Mesenchymal stem cell (in vitro differentiated cells and primary cell): ENCODE measurements around the gene PNMT.

Experiments
- DNase-seq: peaks from one replicate; pipeline ENCODE4 v3.0.0-alpha.2; 2013
- H2AFZ ChIP-seq: one replicate; pipeline ENCODE4 v1.6.1; 2013; ENCODE audit warnings: low read depth, mild to moderate bottlenecking, control low read depth, inconsistent platforms, low read length, moderate library complexity
- H2AK5ac ChIP-seq: 2 replicates; pipeline ENCODE4 v1.6.1; 2013; ENCODE audit warnings: low read length, moderate library complexity, mild to moderate bottlenecking, inconsistent platforms; ENCODE audit not compliant: severe bottlenecking
- H2BK120ac ChIP-seq: one replicate; pipeline ENCODE4 v1.6.1; 2013; ENCODE audit warnings: low read depth, mild to moderate bottlenecking, inconsistent platforms, low read length, moderate library complexity
- H2BK12ac ChIP-seq, 2 experiments: one replicate each; pipeline ENCODE4 v1.6.1; 2013; ENCODE audit warnings: inconsistent platforms in 2 of 2, low read length in 2 of 2, mild to moderate bottlenecking in 2 of 2, moderate library complexity in 2 of 2, control low read depth in 1 of 2
- H2BK15ac ChIP-seq: one replicate; pipeline ENCODE4 v1.6.1; 2013; ENCODE audit warnings: mild to moderate bottlenecking, low read depth, inconsistent platforms; ENCODE audit not compliant: poor library complexity, severe bottlenecking
- H2BK5ac ChIP-seq: 2 replicates; pipeline ENCODE4 v1.6.1; 2013; ENCODE audit warnings: low read depth, mild to moderate bottlenecking, low read length, control low read depth, inconsistent platforms; ENCODE audit not compliant: poor library complexity, severe bottlenecking
- H3K14ac ChIP-seq, 2 experiments: one replicate each; pipeline ENCODE4 v1.6.1; 2013; ENCODE audit warnings: inconsistent platforms in 2 of 2, low read length in 2 of 2, control low read depth in 1 of 2, mild to moderate bottlenecking in 1 of 2, moderate library complexity in 1 of 2
- H3K18ac ChIP-seq, 2 experiments: one replicate each; pipeline ENCODE4 v1.6.1; 2013; ENCODE audit warnings: inconsistent platforms in 2 of 2, low read length in 2 of 2, control low read depth in 1 of 2, low read depth in 1 of 2, mild to moderate bottlenecking in 1 of 2
- H3K23ac ChIP-seq, 2 experiments: one replicate each; pipeline ENCODE4 v1.6.1; 2013; ENCODE audit warnings: inconsistent platforms in 2 of 2, low read length in 2 of 2, mild to moderate bottlenecking in 2 of 2, moderate library complexity in 2 of 2, control low read depth in 1 of 2
- H3K27ac ChIP-seq: 2 replicates; pipeline ENCODE4 v1.5.1; 2013; ENCODE audit warnings: mild to moderate bottlenecking, moderate library complexity, low read length, control low read depth, inconsistent platforms; ENCODE audit not compliant: poor library complexity, severe bottlenecking
- H3K27me3 ChIP-seq, 2 experiments: 2 replicates each; pipeline versions ENCODE4 v1.6.1 to v1.7.0; 2013; ENCODE audit warnings: low read length in 2 of 2, mild to moderate bottlenecking in 2 of 2, moderate library complexity in 2 of 2, control low read depth in 1 of 2, inconsistent platforms in 1 of 2; ENCODE audit not compliant: control insufficient read depth in 1 of 2, insufficient read depth in 1 of 2
- H3K36me3 ChIP-seq, 2 experiments: 2 replicates each; pipeline versions ENCODE4 v1.6.1 to v1.7.0; 2013; ENCODE audit warnings: low read length in 2 of 2, control low read depth in 1 of 2, inconsistent platforms in 1 of 2, low read depth in 1 of 2, mild to moderate bottlenecking in 1 of 2; ENCODE audit not compliant: insufficient read depth in 2 of 2, control insufficient read depth in 1 of 2
- H3K4ac ChIP-seq, 2 experiments: one replicate each; pipeline ENCODE4 v1.6.1; 2013; ENCODE audit warnings: inconsistent platforms in 2 of 2, low read length in 2 of 2, mild to moderate bottlenecking in 2 of 2, moderate library complexity in 2 of 2, control low read depth in 1 of 2, low read depth in 1 of 2
- H3K4me1 ChIP-seq: 2 replicates; pipeline ENCODE4 v1.6.1; 2013; ENCODE audit warnings: low read depth, low read length, control low read depth; ENCODE audit not compliant: control insufficient read depth, insufficient read depth
- H3K4me2 ChIP-seq: 2 replicates; pipeline ENCODE4 v1.6.1; 2013; ENCODE audit warnings: low read length, mild to moderate bottlenecking, inconsistent platforms; ENCODE audit not compliant: poor library complexity, severe bottlenecking
- H3K4me3 ChIP-seq, 2 experiments: 2 replicates each; pipeline versions ENCODE4 v1.5.1 to v1.7.0; 2013; ENCODE audit warnings: low read length in 2 of 2, mild to moderate bottlenecking in 2 of 2, control low read depth in 1 of 2, low read depth in 1 of 2; ENCODE audit not compliant: insufficient read depth in 1 of 2
- H3K79me1 ChIP-seq: replicated peaks from 2 replicates; pipeline ENCODE4 v1.6.1; 2013; ENCODE audit warnings: mild to moderate bottlenecking, control low read depth, low read length, inconsistent platforms; ENCODE audit not compliant: poor library complexity, severe bottlenecking
- H3K9ac ChIP-seq: 2 replicates; pipeline ENCODE4 v1.7.0; 2013; ENCODE audit warnings: mild to moderate bottlenecking, low read length, moderate library complexity
- H3K9me3 ChIP-seq: 2 replicates; pipeline ENCODE4 v1.7.0; 2013; ENCODE audit warnings: mild to moderate bottlenecking, low read length; ENCODE audit not compliant: control insufficient read depth
- H4K8ac ChIP-seq: one replicate; pipeline ENCODE4 v1.6.1; 2013; ENCODE audit warnings: inconsistent platforms, mild to moderate bottlenecking, low read length, moderate library complexity
- H4K91ac ChIP-seq: one replicate; pipeline ENCODE4 v1.6.1; 2013; ENCODE audit warnings: mild to moderate bottlenecking, low read length, inconsistent platforms
- WGBS: methylation state at CpG from one replicate; pipeline ENCODE4 v1.1.7; 2013; ENCODE audit warnings: mixed read lengths; 5-methylcytosine and 5-hydroxymethylcytosine counted together

The PNMT gene

DNA sequence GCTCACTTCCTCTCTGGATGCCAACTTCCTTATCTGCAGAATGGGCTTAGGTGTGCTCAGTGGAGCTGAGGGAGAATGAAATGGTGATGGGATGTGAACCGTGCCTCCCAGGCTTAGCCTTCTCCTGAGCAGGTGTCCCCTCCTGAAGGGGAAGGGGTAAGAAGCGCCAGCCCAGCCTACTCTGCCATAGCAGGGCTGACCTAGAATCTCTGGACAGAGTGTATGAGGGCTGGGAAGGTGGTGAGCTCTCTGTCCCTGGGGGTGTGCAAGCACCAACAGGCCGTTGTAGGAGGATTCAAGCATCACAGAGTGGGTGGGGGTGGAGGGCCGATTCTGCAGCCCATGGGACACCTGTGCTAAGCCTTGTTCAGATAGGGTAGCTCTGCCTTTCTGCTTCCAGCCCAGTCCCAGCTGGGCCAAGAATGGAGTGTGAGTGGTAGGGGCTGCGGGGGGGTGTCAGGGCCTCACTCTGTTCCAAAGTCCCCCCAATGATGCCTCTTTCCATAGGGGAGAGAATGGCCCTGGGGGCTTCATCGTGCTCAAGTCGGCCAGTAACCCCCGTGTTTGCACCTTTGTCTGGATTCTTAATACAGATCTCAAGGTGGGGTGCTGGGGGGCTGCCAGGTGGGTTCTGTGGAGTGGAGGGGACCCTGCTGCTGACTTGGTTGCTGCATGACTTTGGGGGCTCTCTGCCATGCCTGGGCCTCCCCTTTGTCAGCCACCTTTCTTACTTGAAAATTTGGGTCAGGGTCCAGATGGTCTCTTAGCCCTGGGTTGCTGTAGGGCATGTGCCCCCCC, 6.3 kb upstream of the PNMT start:
- H2BK5ac ChIP-seq, result no peak overlapping the region
- H3K27me3 ChIP-seq, result peaks cover 0 to 24% of the 10 kb centered on the region in 2 experiments
- no peak for DNase-seq
- H3K4me1 ChIP-seq, result peaks cover 74% of the 10 kb centered on the region
- no peak overlapping the region for H2BK120ac ChIP-seq
- H2AFZ ChIP-seq, result no peak overlapping the region
- no peak overlapping the region for H4K8ac ChIP-seq
- no peak overlapping the region for H3K4me2 ChIP-seq
- peaks cover 37 to 61% of the 10 kb centered on the region in 2 experiments for H3K36me3 ChIP-seq
- no peak overlapping the region for H3K27ac ChIP-seq
- peak overlapping the region; percentile 34 for H2AK5ac ChIP-seq
- H3K18ac ChIP-seq, result no peak overlapping the region
- H3K9ac ChIP-seq, result no peak overlapping the region
- 94% methylated on average over 8 of the region's 8 CpGs for WGBS
- H3K79me1 ChIP-seq, result peaks cover 9% of the 10 kb centered on the region
- no peak overlapping the region for H4K91ac ChIP-seq
- no peak overlapping the region for H3K14ac ChIP-seq
- no peak overlapping the region for H2BK12ac ChIP-seq
- no peak overlapping the region for H3K23ac ChIP-seq
- no peaks in the 10 kb centered on the region for H3K9me3 ChIP-seq
- H2BK15ac ChIP-seq, result no peak overlapping the region
- H3K4me3 ChIP-seq, result no peak overlapping the region
- H3K4ac ChIP-seq, result no peak overlapping the region

DNA sequence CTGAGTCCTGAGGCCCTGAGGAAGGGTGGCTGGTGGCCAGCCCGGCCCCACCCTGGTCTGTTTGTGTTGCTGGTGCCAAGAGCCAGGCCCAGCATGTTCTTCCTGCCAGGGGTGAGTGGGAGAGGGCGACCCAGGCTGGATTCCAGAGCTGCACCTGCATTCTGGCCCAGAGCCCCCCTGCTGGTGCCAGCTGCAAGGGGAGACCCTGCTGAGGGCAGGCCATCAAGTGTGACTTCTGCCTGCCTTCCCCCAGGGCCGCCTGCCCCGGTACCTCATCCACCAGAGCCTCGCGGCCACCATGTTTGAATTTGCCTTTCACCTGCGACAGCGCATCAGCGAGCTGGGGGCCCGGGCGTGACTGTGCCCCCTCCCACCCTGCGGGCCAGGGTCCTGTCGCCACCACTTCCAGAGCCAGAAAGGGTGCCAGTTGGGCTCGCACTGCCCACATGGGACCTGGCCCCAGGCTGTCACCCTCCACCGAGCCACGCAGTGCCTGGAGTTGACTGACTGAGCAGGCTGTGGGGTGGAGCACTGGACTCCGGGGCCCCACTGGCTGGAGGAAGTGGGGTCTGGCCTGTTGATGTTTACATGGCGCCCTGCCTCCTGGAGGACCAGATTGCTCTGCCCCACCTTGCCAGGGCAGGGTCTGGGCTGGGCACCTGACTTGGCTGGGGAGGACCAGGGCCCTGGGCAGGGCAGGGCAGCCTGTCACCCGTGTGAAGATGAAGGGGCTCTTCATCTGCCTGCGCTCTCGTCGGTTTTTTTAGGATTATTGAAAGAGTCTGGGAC, 5.5 kb upstream of the PNMT start:
- H2BK5ac ChIP-seq, result peak overlapping the region; percentile 47
- DNase-seq, result no peak
- 91% methylated on average over 22 of the region's 22 CpGs for WGBS

DNA sequence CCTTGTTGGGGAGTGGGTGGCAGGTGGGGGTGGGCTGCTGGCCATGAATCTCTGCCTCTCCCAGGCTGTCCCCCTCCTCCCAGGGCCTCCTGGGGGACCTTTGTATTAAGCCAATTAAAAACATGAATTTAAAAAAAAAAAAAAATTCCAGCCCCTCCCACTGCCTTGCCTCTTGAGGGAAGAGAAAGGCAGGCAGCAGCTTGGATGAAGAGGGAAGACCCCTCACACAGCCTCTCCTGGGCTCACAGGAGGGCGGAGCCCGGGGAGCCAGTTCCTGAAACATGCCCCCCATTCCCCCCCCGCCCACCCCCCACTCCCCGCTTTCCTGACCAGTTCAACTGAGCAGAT, 4.9 kb upstream of the PNMT start:
- Histone ChIP-seq H2BK12ac (no peak overlapping the region), H2BK5ac (peak overlapping the region; percentile 47), H3K9ac (no peak overlapping the region), H3K9me3 (no peaks in the 10 kb centered on the region), H2BK15ac (no peak overlapping the region), H3K4me3 (no peak overlapping the region), H4K8ac (no peak overlapping the region), H3K27me3 (peaks cover 0 to 34% of the 10 kb centered on the region in 2 experiments), H2AFZ (no peak overlapping the region), H3K27ac (peak overlapping the region; percentile 52), H3K23ac (no peak overlapping the region), H3K36me3 (peaks cover 37 to 48% of the 10 kb centered on the region in 2 experiments), H2AK5ac (peak overlapping the region; percentile 9), H4K91ac (no peak overlapping the region), H3K4me2 (no peak overlapping the region), H2BK120ac (no peak overlapping the region), H3K18ac (no peak overlapping the region), H3K4ac (no peak overlapping the region), H3K4me1 (peaks cover 83% of the 10 kb centered on the region), H3K79me1 (peaks cover 7% of the 10 kb centered on the region), H3K14ac (no peak overlapping the region)
- WGBS, result no CpG with 5 or more reads among the region's 4 CpGs
- no peak for DNase-seq

More for the DNA sequence above, 5.5 kb upstream of the PNMT start:
- Histone ChIP-seq H3K9ac (no peak overlapping the region), H3K4ac (no peak overlapping the region), H3K79me1 (peaks cover 7% of the 10 kb centered on the region), H3K4me1 (peaks cover 79% of the 10 kb centered on the region), H3K9me3 (no peaks in the 10 kb centered on the region), H4K8ac (no peak overlapping the region), H3K4me2 (no peak overlapping the region), H2BK15ac (no peak overlapping the region), H3K18ac (no peak overlapping the region), H3K27me3 (peaks cover 0 to 31% of the 10 kb centered on the region in 2 experiments), H2BK120ac (no peak overlapping the region), H3K14ac (no peak overlapping the region), H2AK5ac (peak overlapping the region; percentile 34), H3K36me3 (peaks cover 37 to 54% of the 10 kb centered on the region in 2 experiments), H3K27ac (peak overlapping the region; percentile 52), H3K23ac (no peak overlapping the region), H4K91ac (no peak overlapping the region), H3K4me3 (no peak overlapping the region), H2BK12ac (no peak overlapping the region), H2AFZ (no peak overlapping the region)
